CD4-positive, alpha-beta T cell treated with Interleukin-10 for 1 hour (primary cell): ENCODE measurements around the gene SRRM1.

Experiments
- DNase-seq: peaks from one replicate; pipeline ENCODE4 v3.0.0-alpha.2; 2020

SRRM1 gene

GRCh38 chr1:24642481-24643362 lies at the start of gene SRRM1:
Gene SRRM1 (plus strand): TSS chr1:24643302. CDS start chr1:24643327, 25 bp downstream.
- DNase-seq, result peak; percentile 100

GRCh38 chr1:24594328-24594598 lies 48.8 kb upstream of the SRRM1 start:
- no peak for DNase-seq

- no peak for DNase-seq
These were observed 46.7 kb upstream of the SRRM1 start for GRCh38 chr1:24596401-24596880.

- DNase-seq, result no peak
These were observed 43.8 kb upstream of the SRRM1 start for GRCh38 chr1:24599265-24599664.

- no peak for DNase-seq
These were observed 42.6 kb upstream of the SRRM1 start for GRCh38 chr1:24600551-24600950.

- no peak for DNase-seq
These were observed 37.4 kb upstream of the SRRM1 start for GRCh38 chr1:24605534-24606295.

GRCh38 chr1:24606296-24606605 lies 36.9 kb upstream of the SRRM1 start:
- DNase-seq, result no peak

GRCh38 chr1:24606621-24607020 lies 36.5 kb upstream of the SRRM1 start:
- DNase-seq, result no peak

GRCh38 chr1:24609949-24610517 lies 33.1 kb upstream of the SRRM1 start:
- DNase-seq, result no peak

- DNase-seq, result no peak
These were observed 23.7 kb upstream of the SRRM1 start for GRCh38 chr1:24619376-24619775.

- DNase-seq, result no peak
These were observed 22.4 kb upstream of the SRRM1 start for GRCh38 chr1:24620678-24621077.

GRCh38 chr1:24621121-24621520 lies 22.0 kb upstream of the SRRM1 start:
- DNase-seq, result no peak

GRCh38 chr1:24622218-24622617 lies 20.9 kb upstream of the SRRM1 start:
- no peak for DNase-seq

- no peak for DNase-seq
These were observed 10.3 kb upstream of the SRRM1 start for GRCh38 chr1:24632832-24633175.

GRCh38 chr1:24635195-24635843 lies 7.8 kb upstream of the SRRM1 start:
- DNase-seq, result peak; percentile 68

GRCh38 chr1:24636661-24637357 lies 6.3 kb upstream of the SRRM1 start:
- no peak for DNase-seq

- DNase-seq, result no peak
These were observed 4.0 kb upstream of the SRRM1 start for GRCh38 chr1:24639094-24639493.

- no peak for DNase-seq
These were observed 3.2 kb upstream of the SRRM1 start for GRCh38 chr1:24639881-24640280.

- no peak for DNase-seq
These were observed 2.8 kb upstream of the SRRM1 start for GRCh38 chr1:24640288-24640687.

GRCh38 chr1:24641646-24642151 lies 1.4 kb upstream of the SRRM1 start:
- peak; percentile 32 for DNase-seq

GRCh38 chr1:24643363-24644099 lies 429 bp downstream of the SRRM1 start:
- DNase-seq, result no peak

GRCh38 chr1:24644100-24644384 lies 940 bp downstream of the SRRM1 start:
- DNase-seq, result no peak
